ENCODE results near the gene TCF4. TPM values are rescaled to one million over a fixed set of nuclear protein-coding genes. Genes with fewer than 3 reads are reported as not detected.
"Not testable (repeated sequence)": the region's sequence is repeated elsewhere in the genome, so short reads cannot be mapped to it uniquely, and the experiment has no call there.

TCF4 gene
- total RNA-seq, 2 donors from 2014 or later = 57.7 to 66.3 TPM

- H3K4me3 ChIP-seq = no peak overlapping the region
- no peak for TF ChIP-seq CTCF (IDR thresholded peaks at IDR 0.05)
- H3K36me3 ChIP-seq = no peaks in the 10 kb centered on the region
- H3K27ac ChIP-seq = no peak overlapping the region
- no peaks in the 10 kb centered on the region for H3K27me3 ChIP-seq
- H3K9me3 ChIP-seq = no peaks in the 10 kb centered on the region
- peaks cover 0 to 3% of the 10 kb centered on the region in 2 donors for H3K4me1 ChIP-seq
- no peak for DNase-seq (ENCODE audit: low spot score)
These were observed 114.4 kb downstream of the TCF4 start for GRCh38 chr18:55473560-55473959.

GRCh38 chr18:55473058-55473457 is 114.9 kb downstream of the TCF4 start:
- no peak for TF ChIP-seq CTCF (IDR thresholded peaks at IDR 0.05)
- H3K27ac ChIP-seq = no peak overlapping the region
- no peak overlapping the region for H3K4me3 ChIP-seq
- no peaks in the 10 kb centered on the region for H3K36me3 ChIP-seq
- H3K4me1 ChIP-seq = no peaks in the 10 kb centered on the region
- H3K9me3 ChIP-seq = no peaks in the 10 kb centered on the region
- DNase-seq (ENCODE audit: low spot score) = no peak
- no peaks in the 10 kb centered on the region for H3K27me3 ChIP-seq

- peaks cover 0 to 2% of the 10 kb centered on the region in 2 donors for H3K4me1 ChIP-seq
- no peaks in the 10 kb centered on the region for H3K9me3 ChIP-seq
- H3K36me3 ChIP-seq = no peaks in the 10 kb centered on the region
- H3K27me3 ChIP-seq = no peaks in the 10 kb centered on the region
- no peak overlapping the region for H3K4me3 ChIP-seq
- no peak for TF ChIP-seq CTCF (IDR thresholded peaks at IDR 0.05)
- no peak overlapping the region for H3K27ac ChIP-seq
- DNase-seq (ENCODE audit: low spot score) = no peak
These were observed 117.2 kb downstream of the TCF4 start for GRCh38 chr18:55470826-55471225.

GRCh38 chr18:55469134-55469533 is 118.9 kb downstream of the TCF4 start:
- not testable (repeated sequence) for H3K27me3 ChIP-seq; H3K4me3 ChIP-seq; H3K9me3 ChIP-seq; H3K27ac ChIP-seq; H3K36me3 ChIP-seq; DNase-seq (ENCODE audit: low spot score)
- peaks cover 0 to 12% of the 10 kb centered on the region in 2 donors for H3K4me1 ChIP-seq

- H3K27ac ChIP-seq = no peak overlapping the region
- H3K4me1 ChIP-seq = peaks cover 0 to 12% of the 10 kb centered on the region in 2 donors
- no peak for DNase-seq (ENCODE audit: low spot score)
- no peak overlapping the region for H3K4me3 ChIP-seq
- TF ChIP-seq CTCF (IDR thresholded peaks at IDR 0.05) = no peak
- no peaks in the 10 kb centered on the region for H3K9me3 ChIP-seq
- H3K27me3 ChIP-seq = no peaks in the 10 kb centered on the region
- H3K36me3 ChIP-seq = no peaks in the 10 kb centered on the region
These were observed 121.2 kb downstream of the TCF4 start for GRCh38 chr18:55466789-55467188.

GRCh38 chr18:55465313-55465712 is 122.7 kb downstream of the TCF4 start:
- no peaks in the 10 kb centered on the region for H3K27me3 ChIP-seq
- no peak for TF ChIP-seq CTCF (IDR thresholded peaks at IDR 0.05)
- peaks cover 0 to 12% of the 10 kb centered on the region in 2 donors for H3K4me1 ChIP-seq
- H3K4me3 ChIP-seq = no peak overlapping the region
- H3K27ac ChIP-seq = no peak overlapping the region
- no peaks in the 10 kb centered on the region for H3K9me3 ChIP-seq
- no peaks in the 10 kb centered on the region for H3K36me3 ChIP-seq
- DNase-seq (ENCODE audit: low spot score) = no peak

Data from right atrium auricular region (tissue), 2 donors.